ACHN (cell line): ENCODE measurements around the gene KREMEN2.
A peak's percentile ranks its signal among the peaks of the same experiment; 100 is the strongest.

Source experiments
- DNase-seq: peaks from one replicate; pipeline ENCODE4 v3.0.0-alpha.2; 2015
- in situ Hi-C: cut with HindIII; loops from 2 replicates; pipeline ENCODE4 v1.10.0; 2017; ENCODE audit warnings: low sequenced_read_pairs, low pct_ligation_motif_present, low pct_unique_long_range_greater_than_20kb

Gene KREMEN2

DNA sequence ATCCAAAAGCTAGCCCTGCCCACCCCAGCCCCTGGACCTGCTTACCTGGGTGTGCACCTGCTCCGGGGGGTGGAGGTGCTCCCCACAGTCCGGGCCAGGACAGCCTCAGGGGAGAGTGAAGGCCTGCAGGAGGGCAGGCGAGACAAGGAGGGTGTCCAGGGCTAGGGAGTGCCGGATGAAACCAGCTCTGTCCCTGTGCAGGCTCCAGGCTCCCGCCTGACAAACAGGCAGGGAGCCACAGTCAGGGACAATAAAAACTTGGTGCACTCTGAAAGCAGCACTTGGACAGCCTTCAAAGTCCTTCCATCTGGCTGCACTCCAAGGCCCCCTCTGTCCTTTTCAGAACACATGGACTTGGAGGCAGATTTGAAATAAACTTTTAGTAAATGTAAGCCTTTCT lies 9.0 kb downstream of the KREMEN2 start:
- in situ Hi-C loops, result no loop called here
- DNase-seq, result no peak

DNA sequence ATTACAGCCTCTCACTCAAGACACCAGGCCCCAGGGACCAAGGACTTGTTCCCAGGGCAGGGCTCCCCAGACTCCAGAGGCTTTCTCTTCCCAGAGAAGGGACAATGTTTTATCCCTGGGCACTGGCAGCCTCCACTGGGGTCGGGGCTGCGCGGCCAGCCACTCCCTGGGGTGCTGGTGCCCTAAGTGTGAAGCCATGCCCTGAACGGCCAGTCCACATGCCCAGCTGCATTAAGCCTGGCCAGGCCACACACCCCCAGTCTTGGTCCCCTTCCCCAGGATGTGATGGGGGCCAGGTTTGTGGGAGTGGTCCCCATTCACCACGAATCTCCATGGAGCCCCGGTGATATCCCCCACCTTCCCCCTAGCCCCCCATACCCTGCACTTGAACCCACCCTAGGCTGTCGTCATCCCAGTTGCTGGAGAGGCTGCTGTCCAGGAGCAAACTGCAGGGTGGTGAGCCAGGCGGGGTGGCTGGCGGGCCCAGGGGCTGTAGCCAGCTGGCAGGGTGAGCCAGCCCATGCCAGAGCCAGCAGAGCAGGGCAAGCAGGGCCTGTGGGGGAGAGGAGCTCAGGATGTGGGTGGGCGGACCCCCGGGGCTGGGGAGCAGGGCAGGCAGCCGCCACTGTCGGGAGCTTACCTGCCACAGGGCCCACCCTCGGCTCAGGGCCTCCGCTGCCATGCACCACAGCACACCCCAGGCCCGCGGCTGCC lies 9.7 kb downstream of the KREMEN2 start:
- no peak for DNase-seq
- in situ Hi-C loops, result no loop called here

DNA sequence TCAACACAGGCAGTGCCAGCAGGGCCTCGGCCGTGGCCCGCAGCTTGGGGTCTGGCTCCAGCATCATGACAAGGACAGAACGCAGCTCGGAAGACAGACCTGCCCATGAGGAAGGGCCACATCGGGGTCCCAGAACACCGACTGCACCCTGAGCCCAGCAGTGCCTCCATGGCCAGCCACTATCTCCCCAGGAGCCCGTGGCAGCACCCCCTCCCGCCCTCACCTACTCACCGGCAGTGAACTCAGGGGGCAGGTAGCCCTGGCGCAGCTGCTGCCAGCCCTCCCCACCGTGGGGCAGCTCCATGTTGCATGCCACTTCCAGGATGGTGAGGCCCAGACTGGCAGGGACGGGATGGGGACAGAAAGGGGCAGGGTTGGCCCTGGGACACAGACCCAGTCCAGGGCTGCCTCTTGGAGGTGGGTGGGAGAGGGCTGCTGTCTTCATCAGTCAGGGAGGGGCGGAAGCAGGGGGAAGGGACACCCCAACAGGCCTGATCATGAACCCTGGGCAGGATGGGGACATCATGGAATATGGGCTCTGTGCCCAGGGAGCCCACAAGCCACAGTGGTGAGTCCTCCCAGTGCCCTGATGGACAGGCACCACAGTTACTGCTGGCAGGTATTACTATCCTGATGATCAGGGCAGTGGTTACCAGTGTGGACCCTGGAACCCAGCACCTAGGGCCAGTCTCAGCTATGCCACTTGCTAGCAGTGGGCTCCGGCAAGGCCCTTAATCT lies 10.4 kb downstream of the KREMEN2 start:
- in situ Hi-C loops, result no loop called here
- no peak for DNase-seq

DNA sequence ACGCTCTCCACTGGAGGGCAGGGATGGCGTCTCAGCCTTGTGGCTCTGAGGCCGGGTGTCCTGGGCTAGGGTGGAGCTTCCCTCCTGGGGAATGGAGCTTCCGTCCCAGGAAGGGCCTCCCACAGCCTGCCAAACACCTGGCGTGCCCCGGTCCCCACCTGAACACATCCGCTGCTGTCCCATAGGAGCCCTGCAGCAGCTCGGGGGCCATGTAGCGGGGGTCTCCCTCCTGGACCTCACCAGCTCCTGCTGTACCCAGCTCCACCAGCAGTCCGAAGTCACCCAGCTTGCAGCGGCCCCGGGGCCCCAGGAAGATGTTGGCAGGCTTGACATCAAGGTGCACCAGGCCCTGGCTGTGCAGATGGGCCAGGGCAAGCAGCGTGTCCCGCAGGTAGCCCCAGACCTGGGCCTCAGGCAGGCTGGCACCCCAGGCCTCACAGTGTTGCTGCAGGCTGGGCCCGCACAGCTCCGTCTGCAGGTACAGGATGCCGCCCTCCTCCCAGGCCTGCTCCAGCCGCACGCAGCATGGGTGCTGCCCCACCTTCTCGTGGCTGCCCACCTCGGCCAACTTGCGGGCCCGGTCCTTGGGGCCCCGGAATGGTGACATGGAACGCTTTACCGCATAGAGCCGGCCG lies 11.2 kb downstream of the KREMEN2 start:
- no peak for DNase-seq
- in situ Hi-C loops, result no loop called here

DNA sequence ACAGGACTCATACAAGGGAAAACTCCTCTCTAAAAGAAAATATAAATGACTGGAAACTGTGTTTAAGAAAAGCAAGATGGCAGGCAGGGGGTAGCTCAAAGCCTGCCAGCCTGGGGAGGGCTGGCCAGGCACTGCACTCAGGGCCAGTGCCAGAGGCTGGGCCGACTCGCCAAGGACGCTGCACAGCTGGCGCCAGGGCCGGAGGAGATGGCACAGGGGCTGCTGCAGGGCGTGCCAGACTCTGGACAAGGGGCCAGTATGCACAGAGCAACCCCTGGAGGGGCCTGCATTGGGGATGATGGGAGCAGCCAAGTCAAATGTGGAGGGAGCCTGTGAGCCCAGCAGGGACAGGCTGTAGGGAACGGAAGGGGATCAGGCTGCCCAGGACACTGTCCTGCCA lies 12.1 kb downstream of the KREMEN2 start:
- no peak for DNase-seq
- in situ Hi-C loops, result no loop called here

DNA sequence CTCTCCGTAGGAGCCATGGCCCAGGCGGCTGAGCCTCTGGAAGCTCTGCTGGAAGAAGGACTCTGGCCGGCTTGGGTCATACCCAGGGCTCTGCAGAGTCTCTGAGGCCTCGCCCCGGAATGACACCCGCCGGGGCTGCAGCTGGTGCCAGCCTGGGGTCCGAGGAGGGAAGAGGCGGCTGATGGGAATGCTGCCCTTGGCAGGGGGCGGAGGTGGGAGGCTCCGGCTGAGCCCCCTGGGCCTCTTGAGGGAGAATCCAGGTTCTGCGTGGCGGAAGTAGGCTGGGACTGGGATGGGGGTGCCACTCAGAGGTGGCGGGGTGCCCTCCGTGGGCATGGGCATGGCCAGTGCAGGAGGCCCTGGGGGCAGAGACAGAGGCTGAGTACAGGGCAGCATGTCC lies 12.6 kb downstream of the KREMEN2 start:
- in situ Hi-C loops, result no loop called here
- DNase-seq, result no peak

DNA sequence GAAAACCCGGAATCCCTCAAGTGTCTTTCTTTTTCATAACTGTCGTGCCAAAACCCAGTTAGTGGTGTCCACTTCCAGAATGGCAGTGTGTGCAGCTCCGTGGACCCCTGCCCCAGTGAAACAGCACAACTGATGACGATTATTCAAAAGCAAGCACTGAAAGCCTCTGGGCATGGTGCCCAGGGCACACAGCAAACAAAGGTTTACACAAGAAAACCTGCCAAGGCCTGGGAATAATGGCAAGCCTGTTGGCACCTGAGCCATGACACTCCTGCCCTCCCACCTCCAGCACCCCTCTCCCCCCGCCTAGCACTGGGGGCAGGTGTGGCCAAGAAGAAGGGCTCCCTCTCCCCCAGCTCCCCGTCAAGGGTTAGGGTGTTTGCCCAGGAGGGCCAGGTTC lies 13.4 kb downstream of the KREMEN2 start:
- no peak for DNase-seq
- in situ Hi-C loops, result no loop called here

DNA sequence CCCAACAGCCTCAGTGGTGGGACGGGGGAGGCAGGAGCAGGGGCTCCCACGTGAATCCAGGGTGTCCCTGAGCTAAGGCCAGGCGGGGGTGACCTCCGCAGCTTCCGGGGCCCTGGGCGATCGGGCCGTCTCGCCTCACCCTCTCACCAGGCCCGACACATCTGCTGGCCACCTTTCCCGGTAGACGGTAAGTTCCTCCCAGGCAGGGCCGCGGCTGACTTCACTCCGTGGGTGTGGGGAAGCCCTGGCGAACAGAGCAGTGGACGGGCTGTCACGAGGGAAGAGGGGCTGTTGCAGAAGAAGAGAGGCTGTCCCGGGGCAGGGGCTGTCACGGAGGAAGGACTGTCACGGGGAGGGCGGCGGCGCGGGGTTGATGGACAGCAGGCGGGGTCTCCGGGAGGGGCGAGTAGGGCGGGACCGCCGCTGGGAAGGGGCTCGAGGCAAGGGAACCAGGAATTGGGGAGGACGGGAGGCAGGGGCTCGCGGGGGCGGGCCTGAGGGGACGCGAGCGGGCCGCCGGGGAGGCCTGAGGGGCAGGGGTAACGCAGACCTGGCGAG lies 15.7 kb downstream of the KREMEN2 start:
- no peak for DNase-seq
- in situ Hi-C loops, result no loop called here

DNA sequence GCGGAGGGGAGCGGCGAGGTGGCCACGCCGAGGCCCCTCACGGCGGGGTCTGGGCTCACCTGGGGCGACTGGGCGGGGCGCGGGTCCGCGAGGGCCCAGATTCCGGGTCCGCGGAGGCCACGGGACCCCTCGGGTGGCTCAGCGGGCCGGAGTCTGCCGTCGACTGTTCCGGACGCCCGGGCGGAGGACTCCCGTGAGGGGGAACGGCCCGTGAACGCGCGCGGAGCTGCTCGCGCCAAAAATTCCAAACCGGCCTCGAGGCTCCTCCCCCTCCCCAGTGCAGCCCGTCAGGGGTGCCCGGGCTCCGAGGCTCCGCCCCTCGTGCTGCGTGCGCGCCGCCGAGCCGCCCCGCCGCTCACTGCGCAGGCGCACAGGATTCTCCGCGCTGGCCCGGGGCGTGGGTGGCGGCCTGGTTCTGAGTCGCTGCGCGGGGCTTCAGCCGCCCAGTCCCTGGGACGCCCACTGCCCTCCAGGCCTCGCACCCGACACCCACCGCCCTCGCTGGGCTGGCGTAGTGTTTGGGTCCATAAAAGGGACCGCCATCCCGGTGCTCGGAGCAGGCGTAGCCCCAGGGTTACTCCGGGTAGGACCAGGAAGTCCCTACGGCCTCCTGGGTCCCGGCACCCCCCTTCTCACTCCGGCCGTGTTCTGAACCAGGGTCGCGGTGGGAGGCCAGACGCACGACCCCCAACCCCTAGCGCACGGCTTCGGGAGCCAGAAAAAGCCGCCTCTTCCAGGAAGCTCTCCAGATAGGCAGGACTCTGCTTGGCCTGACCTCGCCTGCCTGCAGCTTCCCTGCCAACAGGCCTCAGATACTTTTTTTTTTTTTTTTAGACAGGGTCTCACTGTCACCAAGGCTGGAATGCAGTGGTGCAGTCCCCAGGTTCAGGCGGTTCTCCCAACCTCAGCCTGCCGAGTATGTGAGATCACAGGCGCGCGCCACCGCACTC lies 16.4 kb downstream of the KREMEN2 start, which contains the start of gene PKMYT1:
PKMYT1 (minus strand) TSS at position 220 of the 950 bp plus-strand sequence. CDS start 789 bp downstream, outside the sequence.
- peak; percentile 91 for DNase-seq
- in situ Hi-C loops, result no loop called here

DNA sequence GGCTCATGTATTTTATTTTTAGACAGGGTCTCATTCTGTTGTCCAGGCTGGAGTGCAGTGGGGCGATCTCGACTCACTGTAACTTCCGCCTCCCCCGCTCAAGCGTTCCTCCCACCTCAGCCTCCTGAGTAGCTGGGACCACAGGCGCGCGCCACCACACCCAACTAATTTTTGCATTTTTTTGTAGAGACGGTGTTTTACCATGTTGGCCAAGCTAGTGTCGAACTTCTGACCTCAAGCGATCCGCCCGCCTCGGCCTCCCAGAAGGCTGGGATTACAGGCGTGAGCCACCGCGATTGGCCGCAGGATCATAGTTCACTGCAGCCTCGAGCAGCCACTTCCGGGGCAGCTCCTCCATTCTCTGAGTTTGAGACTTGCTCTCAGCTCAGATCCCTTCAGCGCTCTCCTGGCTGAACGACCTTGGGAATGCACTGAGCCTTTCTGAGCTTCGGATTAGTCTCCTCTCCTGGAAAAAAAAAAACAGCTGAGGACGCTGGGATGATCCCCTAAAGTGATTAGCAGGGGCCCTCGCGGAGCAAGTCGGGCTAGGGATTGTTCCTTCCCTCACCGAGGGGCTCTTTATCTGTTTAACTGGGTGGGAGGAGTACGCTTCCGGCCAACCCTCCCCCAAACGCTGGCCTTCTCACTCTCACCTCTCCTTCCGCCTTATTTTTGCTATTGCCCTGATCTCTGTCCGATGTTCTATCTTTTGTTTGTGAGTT lies 17.3 kb downstream of the KREMEN2 start:
- in situ Hi-C loops, result no loop called here

DNA sequence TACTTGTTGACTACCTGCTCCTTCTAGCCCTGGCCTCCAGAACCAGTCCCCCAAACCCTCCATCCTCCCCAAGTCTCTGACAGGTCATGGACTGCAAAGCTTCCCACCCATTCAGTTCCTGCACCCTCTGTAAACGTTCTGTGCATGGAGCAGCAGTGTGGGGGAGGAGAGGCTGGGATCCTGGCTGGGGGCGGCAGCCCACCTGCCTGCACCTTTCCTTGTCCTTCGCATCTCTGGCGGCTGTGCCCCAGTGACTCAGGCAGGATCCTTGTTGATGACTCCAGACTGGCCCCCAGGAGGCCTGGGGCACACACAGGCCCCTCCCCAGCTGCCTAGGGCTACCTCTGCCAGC lies 17.8 kb downstream of the KREMEN2 start:
- in situ Hi-C loops, result no loop called here
- no peak for DNase-seq

More for the DNA sequence above, 17.3 kb downstream of the KREMEN2 start:
- DNase-seq, result no peak

DNA sequence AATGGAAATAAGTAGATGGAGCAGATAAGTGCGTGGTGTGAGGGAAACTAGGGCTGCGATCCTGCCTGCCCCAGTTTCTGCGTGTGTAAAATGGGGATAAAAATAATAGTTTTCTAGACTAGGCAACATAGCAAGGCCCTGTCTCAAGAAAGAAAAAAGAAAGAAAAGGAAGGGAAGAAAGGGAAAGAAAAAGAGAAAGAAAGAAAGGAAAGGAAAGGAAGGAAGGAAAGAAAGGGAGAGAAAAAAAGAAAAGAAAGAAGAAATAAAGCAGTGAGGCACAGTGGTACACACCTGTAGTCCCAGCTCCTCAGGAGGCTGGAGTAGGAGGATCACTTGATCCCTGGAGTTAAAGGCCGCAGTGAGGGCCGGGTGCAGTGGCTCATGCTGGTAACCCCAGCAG lies 18.3 kb downstream of the KREMEN2 start:
- in situ Hi-C loops, result no loop called here
- no peak for DNase-seq

DNA sequence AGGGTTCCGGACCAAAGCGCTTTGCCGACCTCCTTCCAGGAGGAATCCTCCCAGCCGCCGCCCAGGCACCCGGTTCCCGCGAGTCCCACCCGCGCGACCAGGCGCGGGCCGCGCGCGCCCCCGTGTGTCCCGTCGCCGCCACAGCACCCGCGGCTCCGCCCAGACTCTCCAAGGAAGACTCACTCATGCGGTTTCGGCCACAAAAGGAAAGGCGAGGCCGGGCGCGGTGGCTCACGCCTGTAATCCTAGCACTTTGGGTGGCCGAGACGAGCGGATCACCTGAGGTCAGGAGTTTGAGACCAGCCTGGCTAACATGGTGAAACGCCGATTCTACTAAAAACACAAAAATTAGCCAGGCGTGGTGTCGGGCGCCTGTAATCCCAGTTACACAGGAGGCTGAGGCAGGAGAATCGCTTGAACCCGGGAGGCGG lies 19.6 kb downstream of the KREMEN2 start:
- in situ Hi-C loops, result no loop called here
- peak; percentile 90 for DNase-seq

DNA sequence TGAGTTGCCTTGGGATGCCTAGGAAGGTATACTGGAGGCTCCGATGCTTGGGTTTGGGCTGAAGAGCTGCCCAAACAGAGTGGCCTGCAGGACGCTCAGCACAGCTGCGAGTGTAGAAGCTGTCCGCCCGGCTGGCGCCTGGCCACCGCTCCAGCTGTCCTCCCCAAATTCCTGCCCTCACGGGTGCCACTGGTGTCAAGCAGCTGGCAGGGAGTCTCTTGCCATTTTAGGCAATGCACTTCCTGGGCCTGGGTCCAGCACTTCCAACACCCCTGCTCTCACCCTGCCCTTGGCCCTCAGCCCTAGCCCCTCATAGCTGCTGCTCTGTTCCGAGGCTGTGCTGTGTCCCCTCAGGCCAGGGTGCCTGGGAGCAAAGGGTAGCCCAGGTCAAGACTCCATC lies 21.4 kb downstream of the KREMEN2 start:
- DNase-seq, result no peak
- in situ Hi-C loops, result no loop called here

DNA sequence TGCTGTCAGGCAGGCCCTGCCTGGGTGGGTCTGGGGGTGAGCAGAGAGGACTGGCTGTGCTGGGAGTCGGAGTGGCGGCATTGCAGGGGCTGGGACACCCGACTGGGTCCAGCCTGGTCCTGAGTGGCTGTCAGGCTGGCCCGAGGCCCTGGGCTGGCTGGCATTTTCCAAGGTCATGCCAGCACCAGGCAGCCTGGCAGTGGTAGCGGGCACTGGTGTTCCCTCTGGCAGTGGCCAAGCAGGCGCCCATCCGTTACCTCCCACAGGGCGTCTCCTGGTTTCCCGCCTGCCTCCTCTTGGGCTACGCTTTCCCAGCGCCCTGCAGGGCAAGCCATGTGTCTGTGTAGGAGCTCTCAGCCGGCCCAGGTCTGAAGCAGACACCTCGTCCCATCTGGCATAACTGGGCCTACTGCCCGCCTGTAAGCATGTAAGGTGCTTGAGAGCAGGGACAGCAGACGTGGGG lies 21.8 kb downstream of the KREMEN2 start:
- no peak for DNase-seq

DNA sequence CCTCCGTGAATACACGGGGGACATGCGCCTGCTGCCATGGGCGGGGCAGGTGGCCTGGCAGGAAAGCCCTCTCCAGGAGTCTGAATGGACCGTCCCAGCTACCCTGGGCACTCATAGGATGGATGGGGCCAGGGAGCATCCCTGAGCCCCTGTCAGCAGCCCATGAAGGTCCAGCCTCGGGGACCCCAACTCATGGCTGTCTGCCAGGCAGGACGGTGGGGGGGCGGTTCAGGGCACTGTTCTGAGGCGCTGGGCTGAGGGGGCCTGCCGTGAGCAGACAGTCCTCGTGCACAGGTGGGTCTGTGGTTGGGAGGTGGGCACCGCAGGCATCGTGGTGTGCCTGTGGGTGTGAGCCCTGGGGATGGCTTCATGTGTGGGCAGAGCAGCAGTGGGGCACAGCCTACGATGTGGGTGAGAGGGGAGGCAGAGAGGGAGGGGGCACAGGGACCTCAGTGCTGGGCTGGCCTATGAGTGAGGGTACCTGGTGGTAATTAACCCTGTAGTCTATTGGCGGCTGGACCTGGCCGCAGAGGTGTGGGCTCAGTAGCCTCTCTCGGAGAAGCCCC lies 22.6 kb downstream of the KREMEN2 start:
- in situ Hi-C loops, result no loop called here
- no peak for DNase-seq

More for the DNA sequence above, 21.8 kb downstream of the KREMEN2 start:
- in situ Hi-C loops, result no loop called here

DNA sequence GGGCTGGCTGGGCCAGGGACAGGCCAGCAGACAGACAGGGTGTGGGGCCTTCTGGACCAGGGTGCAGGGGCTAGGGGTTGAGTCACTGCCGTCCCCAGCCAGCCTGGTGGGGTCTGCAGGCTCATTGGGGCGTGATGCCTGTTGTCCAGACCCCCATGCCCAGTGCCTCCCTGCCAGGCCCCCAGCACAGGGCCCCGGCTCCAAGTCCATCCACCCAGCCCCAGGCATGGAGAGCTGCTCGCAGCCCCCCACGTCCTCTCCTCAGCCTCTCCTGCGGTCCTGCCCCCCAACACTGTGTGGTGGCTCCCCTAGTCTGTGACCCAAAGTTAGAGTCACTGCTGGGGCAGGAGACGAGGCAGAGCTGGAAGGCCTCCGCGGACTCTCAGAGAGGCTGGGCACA lies 23.2 kb downstream of the KREMEN2 start:
- in situ Hi-C loops, result no loop called here

More for the DNA sequence above, 23.2 kb downstream of the KREMEN2 start:
- no peak for DNase-seq
